ENCODE results near the gene ATP6V1G1.
"Not testable (repeated sequence)": the region's sequence is repeated elsewhere in the genome, so short reads cannot be mapped to it uniquely, and the experiment has no call there.

Gene ATP6V1G1, protein sequence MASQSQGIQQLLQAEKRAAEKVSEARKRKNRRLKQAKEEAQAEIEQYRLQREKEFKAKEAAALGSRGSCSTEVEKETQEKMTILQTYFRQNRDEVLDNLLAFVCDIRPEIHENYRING

DNA sequence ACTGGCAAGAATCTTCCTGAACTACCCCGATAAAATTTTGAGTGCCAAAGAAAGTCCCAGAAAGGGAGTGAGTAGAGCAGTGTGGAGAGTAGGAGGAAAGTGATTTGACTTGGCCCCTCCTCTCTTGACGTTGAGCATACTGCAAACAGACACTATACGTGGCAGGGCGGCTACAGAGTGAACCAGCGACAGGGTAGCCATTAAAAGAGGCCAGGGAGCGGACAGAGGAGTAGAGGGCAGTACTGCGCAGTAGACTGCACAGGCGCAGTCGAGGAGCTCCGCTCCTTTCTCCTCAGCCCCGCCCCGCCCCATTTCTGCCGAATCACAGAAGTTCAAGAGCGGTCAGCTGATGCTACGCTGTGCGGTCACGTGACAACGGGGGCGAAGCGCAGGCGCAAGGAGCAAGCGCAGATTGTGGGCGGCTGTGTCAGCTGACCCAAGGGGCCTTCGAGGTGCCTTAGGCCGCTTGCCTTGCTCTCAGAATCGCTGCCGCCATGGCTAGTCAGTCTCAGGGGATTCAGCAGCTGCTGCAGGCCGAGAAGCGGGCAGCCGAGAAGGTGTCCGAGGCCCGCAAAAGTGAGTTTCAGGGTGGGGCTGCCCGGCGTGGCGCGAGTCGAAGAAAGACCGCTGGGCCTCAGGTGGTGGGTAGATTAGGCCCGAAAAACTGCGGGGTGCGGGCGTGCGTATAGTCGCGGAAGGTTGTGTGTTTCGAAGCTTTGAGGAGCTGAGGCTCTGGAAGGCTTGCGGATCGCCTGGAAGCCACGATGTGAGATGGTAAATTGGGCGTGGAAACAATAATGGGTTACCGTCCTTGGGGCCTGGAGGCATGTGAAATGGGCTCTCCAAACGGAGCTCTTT is at the start of gene ATP6V1G1:
TSS of gene ATP6V1G1 (plus strand) at position 425 of the 858 bp plus-strand sequence. CDS start at position 495, 70 bp downstream.
- peak; percentile 97 for DNase-seq (ENCODE audit: low spot score)

DNA sequence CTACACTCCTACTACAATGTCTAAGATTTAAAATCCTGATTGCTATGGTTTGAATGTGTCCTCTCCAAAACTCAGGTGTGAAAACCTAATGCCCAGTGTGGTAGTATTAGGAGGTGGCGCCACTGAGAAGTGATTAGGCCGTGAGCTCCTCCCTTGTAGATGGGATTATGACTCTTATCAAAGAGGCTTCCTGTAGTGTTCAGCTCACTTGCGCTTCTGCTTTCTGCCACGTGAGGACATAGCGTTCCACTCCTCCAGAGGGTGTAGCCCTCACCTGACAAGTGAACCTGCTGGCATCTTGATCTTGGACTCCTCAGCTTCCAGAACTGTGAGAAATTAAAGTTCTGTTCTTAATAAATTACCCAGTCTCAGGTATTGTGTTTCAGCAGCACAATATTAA is 49.3 kb upstream of the ATP6V1G1 start:
- no peak for DNase-seq (ENCODE audit: low spot score)

DNA sequence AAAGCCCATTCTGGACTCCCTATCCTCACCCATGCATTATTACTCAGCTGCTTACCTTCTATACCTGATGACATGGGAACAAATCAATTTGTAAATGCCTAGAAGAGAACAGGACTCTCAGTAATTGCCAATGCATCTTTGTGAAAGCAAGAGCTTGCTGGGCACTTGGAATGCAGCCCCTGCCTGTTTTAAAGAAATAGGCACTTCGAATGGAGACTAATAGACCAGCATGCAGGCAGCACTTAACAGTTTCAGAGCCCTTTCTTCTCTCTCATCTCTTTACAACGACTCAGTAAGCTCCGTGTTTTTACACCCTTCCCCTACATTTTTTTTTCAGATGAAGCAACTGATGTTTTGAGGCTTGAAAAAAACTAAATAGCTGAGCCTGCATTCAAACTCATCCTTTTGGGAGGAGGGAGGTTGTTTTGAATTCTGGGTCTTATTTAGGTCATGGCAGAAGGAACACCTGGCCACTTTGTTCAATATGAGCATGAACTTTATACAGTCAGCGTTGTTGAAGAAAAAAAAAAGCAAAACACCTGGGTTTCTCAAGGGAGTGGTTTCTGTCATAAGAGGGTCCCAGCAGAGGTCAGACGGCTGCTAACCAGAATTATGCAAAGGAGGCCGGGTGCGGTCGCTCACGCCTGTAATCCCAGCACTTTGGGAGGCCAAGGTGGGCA is 47.7 kb upstream of the ATP6V1G1 start:
- no peak for DNase-seq (ENCODE audit: low spot score)

DNA sequence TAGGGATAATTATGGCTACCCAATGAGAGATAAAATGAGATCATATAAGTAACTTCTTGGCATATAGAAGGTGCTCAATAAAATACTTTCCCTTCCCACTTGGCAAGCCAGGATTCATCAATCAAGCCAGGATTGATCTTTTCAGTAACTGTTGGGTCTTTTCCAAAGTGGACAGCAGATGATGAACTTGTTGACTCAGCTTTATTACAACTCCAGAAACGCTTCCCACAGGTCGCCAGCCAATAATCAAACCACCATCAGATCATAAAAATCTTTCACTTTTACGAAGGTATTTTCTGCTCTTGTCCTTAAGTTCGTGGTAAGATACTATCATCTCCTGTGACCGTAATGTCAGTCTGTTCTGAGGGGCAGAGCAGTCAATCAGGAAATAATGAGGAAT is 42.5 kb upstream of the ATP6V1G1 start:
- DNase-seq (ENCODE audit: low spot score) = no peak

DNA sequence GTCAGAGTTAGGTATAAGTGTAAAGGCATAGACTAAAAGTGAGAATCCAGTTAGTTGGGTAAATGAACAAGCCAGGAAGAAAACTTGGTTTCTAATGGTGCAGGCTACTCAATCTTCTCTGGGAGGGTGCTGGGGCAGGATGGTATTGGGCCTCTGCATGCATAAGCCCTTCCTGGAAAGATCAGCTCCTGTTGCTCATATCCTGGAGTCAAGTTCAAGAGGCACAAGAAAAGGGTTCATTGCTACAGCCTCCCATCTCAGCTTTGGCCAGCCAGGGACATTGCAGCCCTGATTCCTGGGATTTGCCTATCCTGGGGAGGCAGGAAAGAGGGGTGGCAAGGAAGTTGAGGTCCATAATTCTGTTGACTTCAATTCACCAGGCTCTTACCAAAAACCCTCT is 40.7 kb upstream of the ATP6V1G1 start:
- no peak for DNase-seq (ENCODE audit: low spot score)

DNA sequence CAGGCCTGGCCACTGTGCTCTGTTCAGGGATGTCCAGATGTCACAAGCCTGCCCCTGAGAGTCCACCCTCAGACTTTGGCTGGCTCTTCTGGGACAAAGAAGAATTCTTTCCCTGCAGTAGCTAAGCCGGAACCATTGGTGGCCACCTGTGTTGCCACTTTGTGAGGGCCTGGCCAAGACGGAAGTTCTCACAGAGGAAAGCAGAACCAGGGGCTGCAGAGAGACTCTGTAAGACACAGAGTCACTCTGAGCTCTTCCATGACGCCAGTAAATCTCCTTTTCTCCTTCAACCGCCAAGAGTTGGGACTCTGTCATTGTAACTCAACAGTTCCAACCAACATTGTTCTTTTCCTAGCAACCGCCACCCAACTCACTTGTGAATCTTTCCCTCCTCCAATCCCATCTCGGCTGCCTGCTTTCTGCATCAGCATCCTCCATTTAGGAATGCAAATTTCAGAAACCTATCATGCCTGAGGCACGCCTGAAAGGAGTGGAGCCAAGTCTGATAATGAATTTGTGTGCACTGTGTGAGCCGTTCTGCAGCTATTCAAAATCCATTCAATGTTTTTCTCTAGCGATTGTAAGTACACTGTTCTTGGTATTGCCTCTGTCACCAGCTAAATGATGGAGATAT is 37.8 kb upstream of the ATP6V1G1 start:
- no peak for DNase-seq (ENCODE audit: low spot score)

DNA sequence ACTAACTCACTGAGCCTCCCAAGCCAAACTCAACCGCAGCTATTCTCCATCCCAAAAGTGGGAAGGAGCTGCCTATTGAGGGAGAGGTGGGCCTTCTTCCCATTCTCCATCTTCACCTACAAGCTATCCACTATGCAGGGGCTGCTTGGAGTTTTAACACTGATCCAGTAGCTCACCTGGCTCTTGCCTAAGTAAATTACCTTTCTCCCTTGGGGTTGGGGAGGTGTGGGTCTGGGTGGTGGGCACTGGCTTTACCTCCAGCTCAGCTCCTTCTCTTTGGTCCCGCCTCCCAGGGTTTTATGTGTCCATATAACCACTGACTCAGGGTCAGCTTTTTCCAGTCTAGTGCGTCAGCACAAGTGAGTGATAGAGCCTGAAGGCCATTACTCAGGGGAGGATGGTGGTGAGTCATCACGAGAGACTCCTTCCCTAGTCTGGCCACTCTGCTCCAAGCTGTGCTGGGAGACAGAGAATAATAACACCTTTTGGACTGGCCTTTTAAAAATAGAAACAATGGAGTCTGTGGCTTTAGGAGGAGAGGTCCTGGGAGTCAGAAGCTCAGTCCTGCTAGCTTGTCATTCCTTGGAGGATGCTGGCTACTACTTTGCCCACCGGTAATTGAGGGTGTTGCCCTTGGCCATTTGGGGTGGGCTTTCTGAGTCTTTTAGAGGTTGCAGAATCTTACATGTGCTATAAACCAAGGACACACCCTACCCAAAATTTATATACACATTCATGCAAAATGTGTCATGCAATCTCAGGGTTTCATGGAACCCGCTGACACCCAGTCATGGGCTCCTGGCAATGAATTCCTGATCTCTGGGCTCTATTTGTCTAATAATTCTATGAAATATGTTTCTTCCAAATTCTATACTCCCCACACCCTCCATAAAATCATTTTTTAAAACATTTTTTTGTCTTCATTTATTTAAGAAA is 35.6 kb upstream of the ATP6V1G1 start:
- DNase-seq (ENCODE audit: low spot score) = no peak

DNA sequence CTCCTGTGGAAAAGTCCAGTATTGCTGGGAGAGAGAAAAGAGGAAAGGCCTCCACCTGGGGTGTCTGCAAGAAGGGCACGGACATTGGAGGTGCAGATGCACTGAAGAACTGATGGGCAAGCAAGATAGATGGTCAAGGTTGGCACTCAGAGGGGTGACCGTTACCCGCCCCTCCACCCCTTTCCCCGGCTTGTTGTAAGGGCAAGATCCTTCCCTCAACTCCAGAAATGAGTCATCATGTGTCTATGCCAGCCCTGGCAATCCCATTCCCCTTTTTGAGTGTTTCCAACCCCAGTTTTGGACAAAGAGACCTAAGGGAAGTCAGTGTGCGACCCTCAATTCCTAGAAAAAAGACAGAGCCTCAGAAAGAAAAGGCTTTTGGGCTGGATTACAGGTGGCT is 34.9 kb upstream of the ATP6V1G1 start:
- no peak for DNase-seq (ENCODE audit: low spot score)

DNA sequence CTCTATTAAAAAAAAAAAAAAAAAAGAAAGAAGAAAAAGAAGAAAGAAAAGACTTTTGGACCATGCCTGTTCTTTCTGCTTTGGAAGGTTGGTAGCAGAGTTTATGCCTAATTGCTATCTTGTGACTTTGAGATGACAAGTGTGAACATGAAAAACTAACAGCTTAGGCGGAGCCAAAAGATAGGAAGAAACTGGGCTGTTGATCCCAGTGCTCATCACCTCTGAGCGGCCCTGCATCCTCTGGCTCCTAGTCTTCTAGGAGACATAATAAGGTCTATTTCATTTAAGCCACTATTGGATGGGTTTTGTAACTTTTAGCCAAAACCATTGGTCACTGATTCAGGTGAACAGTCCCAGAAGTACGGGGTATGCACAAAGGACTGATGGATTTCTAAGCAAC is 34.4 kb upstream of the ATP6V1G1 start:
- DNase-seq (ENCODE audit: low spot score) = no peak

DNA sequence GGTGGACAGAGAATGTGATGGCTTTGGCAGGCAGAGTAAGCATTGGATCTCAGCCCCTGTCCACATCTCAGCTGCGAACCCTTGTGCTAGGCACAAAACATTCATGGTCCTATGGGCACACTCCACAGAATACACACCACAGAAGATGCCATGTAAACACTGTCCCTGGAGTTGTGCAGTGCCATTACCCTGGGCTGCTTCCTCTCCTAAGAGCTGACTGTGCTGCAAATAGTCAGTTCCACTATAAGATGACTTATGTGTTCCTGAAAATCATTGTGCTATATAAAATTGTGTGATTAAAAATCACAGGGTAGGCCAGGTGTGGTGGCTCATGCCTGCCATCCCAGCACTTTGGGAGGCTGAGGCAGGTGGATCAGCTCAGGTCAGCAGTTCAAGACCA is 31.9 kb upstream of the ATP6V1G1 start:
- DNase-seq (ENCODE audit: low spot score) = no peak

DNA sequence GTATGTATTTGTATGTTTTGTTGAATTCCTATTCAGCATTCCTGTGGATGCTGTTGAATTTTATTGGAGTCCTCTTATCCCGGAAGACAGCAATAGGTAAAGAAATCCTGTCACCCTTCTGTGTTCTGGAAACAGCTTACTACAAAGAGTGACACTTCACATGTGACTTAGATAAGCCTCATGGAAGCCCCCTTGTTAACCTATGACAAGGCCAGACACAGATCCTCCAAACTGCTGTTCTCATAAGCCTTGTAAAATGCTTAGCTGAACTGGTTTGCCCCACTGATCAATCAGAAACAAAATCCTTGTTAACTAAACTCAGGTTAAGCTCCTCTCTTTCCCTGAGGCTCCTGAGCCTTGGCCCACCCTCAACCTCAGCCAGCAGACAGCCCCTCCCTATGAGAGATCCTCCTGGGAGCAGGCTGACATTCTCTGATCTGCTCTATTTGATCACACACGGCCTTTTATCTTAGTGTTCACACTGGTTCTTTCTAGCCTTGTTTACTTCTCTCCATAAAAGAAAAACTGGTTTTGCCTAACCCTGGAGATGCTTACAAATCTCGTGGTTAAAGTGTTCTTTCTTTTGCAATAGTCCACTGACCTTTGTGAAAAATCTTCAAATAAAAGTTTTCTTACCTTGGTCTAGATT is 29.4 kb upstream of the ATP6V1G1 start:
- DNase-seq (ENCODE audit: low spot score) = no peak

DNA sequence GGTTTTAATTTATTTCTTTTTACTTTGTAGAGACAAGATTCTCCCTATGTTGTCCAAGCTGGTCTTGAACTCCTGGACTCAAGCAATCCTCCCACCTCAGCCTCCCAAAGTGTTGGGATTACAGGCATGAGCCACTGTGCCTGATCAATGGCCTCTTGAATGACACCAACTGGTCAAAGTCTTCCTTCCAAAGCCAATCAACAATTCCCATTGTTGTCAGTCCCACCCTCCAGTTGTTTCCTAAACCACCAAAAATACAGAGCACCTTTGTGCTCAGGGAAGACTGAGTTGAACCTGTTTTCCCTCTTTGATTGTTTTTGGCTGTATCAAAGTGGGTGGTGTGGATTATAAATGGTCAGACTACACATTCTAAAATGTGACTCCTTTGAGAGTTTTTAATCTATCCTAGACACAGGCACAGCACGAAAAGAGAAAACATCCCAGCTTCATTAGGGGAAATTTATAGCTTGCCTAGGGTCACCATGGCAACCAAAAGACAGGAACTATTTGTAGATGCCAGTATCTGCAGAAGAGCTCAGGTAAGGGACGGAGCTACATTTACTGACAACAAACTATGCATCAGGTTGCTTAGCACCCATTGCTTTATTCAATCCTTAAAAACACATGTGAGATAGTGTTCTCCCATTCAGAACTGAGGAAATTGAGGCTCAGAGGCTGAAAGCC is 27.6 kb upstream of the ATP6V1G1 start:
- DNase-seq (ENCODE audit: low spot score) = no peak

DNA sequence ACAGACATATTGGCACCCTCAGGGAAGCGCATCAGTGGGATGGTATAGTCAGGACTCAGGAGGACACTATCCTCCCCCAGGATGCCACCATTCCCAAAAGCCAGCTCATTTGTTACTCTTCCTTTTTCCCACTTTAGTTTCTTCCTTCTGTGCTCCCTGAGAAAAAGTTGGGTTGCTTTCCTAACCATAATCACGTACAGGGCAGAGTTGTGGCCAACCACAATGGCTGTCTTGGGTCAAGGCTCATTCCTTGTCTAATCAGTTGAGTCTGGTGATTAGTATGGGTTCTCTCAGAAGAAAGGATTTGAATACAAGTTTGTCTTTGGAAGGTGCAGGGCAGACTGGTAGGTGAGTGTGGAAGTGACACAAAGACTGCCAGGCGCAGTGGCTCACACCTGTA is 26.6 kb upstream of the ATP6V1G1 start:
- DNase-seq (ENCODE audit: low spot score) = no peak

DNA sequence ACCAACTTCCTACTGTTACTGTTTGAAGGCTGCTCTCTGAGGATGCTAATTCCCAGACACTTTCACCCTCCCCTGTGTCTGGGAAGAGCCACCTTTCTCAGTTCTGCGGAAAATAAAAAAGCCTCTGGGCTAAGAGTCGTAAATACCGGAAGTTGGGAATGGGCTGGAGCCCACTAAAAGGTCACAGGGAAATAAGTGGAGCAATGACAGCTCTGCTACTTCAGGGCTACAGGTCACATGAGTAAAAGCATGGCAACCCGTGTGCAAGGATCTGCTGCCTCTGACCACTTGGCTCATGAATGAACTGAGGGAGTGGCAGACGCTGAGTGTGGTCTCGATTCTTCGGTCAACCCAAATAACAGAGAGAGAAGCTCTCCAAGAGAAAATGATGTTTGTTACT is 25.8 kb upstream of the ATP6V1G1 start:
- no peak for DNase-seq (ENCODE audit: low spot score)

DNA sequence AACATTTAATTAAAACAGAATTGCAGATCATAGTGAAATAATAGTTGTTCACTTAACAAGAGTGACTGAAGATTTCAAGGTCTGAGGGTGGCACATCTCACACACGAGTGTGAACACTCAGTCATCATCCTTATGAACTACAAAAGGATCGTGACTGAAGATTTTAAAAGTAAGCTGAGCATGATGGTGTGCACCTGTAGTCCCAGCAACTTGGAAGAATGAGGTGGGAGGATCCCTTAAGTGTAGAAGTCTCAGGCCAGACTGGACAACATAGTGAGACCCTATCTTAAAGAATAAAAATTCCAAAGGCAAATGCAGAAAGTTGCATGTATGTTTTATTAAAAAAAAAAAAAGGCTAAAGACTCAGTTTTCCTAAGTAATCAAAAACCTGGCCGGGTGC is 22.4 kb upstream of the ATP6V1G1 start:
- DNase-seq (ENCODE audit: low spot score) = no peak

DNA sequence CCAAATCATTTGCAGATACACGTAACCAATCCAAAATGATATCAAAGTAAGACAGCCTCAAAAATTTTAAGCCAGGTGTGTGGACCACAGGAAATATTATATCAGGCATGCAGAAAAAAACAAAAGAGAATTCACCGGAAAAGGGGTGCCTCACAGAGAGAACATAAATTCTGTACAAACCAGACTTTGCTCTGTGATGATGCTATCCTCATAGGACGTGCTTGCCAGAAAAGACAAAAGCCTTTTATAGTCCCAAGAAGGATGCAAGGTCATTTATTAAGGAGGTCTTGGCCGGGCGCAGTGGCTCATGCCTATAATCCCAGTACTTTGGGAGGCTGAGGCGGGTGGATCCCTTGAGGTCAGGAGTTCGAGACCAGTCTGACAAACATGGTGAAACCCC is 16.8 kb upstream of the ATP6V1G1 start:
- DNase-seq (ENCODE audit: low spot score) = no peak

DNA sequence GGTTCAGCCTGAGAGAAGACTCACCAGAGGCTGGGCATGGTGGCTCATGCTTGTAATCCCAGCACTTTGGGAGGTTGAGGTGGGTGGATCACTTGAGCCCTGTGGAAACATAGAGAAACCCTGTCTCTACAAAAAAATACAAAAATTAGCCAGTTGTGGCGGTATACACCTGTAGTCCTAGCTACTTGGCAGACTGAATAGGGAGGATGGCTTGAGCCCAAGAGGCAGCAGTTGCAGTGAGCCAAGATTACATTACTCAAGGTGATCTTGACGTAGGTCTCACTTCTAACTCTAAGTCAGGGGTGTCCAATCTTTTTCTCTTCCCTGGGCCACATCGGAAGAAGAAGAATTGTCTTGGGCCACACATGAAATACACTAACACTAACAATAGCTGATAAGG is 16.2 kb upstream of the ATP6V1G1 start:
- no peak for DNase-seq (ENCODE audit: low spot score)

DNA sequence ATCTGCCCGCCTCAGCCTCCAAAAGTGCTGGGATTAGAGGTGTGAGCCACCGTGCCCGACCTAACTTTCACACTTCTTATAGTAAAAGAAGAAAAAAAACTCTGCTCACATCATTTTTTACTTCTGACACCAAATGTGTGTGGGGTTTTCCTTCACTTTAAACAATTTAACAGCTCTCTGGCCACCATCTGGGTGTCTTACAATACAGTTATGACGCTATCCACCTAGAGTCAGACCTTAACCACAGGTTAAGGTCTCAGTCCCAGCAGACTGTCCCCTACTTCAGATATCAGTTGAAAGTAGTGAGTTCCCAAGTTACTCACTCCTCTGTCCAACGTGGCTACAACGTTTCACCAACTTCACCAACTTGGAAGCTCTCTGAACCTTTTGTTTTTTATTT is 15.4 kb upstream of the ATP6V1G1 start:
- no peak for DNase-seq (ENCODE audit: low spot score)

DNA sequence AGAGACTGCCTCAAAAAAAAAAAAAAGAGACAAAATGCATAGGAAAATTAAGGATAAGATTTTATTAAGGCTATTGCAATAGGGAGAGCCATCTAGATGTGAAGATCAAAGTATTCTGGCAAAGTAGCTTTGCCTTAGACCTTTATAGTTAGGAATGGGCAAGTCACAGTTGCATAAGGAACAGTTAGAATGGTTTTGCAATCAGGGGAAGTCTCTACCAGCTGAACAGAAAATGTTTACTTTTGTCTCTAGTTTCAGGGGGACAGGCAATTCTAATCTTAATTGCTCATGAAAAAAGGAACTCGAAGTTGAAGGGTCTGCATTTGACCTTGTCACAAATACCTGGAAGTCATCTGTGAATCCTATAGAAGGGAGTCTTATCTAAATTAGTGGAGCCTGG is 13.1 kb upstream of the ATP6V1G1 start:
- no peak for DNase-seq (ENCODE audit: low spot score)

DNA sequence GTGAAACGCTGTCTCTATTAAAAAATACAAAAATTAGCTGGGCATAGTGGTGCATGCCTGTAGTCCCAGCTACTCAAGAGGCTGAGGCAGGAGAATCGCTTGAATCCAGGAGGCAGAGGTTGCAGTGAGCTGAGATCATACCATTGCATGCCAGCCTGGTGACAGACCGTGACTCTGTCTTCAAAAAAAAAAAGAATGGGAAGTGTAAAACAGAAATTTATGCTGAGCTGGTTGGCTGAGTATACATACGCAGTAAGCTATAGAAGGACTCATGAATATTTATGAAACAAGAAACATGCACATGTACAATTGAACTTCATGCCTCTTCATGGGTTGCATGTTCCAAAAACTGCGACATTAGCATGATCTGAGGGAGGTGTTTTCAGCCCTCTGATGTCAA is 10.8 kb upstream of the ATP6V1G1 start:
- not testable (repeated sequence) for DNase-seq (ENCODE audit: low spot score)

DNA sequence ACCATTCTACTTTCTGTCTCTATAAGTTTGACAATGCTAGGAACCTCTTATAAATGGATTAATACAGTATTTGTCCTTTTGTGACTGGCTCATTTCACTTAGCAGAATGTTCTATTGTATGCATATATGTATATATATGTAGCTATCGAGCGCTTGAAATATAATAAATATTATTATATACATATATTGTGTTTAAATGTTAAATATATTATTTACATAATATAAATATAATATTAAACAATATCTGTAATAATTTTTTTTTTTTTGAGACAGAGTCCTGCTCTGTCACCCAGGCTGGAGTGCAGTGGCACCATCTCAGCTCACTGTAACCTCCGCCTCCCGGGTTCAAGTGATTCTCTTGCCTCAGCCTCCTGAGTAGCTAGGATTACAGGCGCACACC is 9.4 kb upstream of the ATP6V1G1 start:
- not testable (repeated sequence) for DNase-seq (ENCODE audit: low spot score)
